Fibroblast of lung (primary cell): Measurements from ENCODE around the gene CD52. TPM values are rescaled to one million over a fixed set of nuclear protein-coding genes. Genes with fewer than 3 reads are reported as not detected.

Source experiments
- DNase-seq, 2 donors: peaks; one replicate each; pipeline versions ENCODE4 v3.0.0 to v3.0.0-alpha.2; 2010; ENCODE audit warnings: low read depth in 2 of 2
- H2AFZ ChIP-seq: 2 replicates; pipeline ENCODE4 v1.5.1; 2012; ENCODE audit warnings: low read length, control low read depth, inconsistent platforms
- H3K27ac ChIP-seq: 2 replicates; pipeline ENCODE4 v1.5.1; 2011; ENCODE audit warnings: low read length, control low read depth; ENCODE audit not compliant: insufficient read depth
- H3K27me3 ChIP-seq: 2 replicates; pipeline ENCODE4 v1.5.1; 2011; ENCODE audit warnings: mild to moderate bottlenecking, low read length; ENCODE audit not compliant: control insufficient read depth, insufficient read depth
- H3K36me3 ChIP-seq: 2 replicates; pipeline ENCODE4 v1.5.1; 2011; ENCODE audit warnings: low read length; ENCODE audit not compliant: control insufficient read depth, insufficient read depth
- H3K4me1 ChIP-seq: 2 replicates; pipeline ENCODE4 v1.5.1; 2011; ENCODE audit warnings: low read length; ENCODE audit not compliant: control insufficient read depth, insufficient read depth; ENCODE audit errors: extremely low read depth
- H3K4me2 ChIP-seq: 2 replicates; pipeline ENCODE4 v1.5.1; 2011; ENCODE audit warnings: low read length, control low read depth; ENCODE audit not compliant: insufficient read depth; ENCODE audit errors: extremely low read depth
- H3K4me3 ChIP-seq, 4 experiments: fragments of 200-600 bp in 1 of 4; sonication (generic) in 1 of 4; replicated peaks in 1 of 4; 2 replicates each; pipeline ENCODE4 v1.5.1; 2011 to 2016; ENCODE audit warnings: low read length in 4 of 4, low read depth in 3 of 4, mild to moderate bottlenecking in 3 of 4, control low read depth in 2 of 4, inconsistent platforms in 1 of 4, mixed read lengths in 1 of 4; ENCODE audit not compliant: insufficient read depth in 1 of 4; ENCODE audit errors: control extremely low read depth in 1 of 4
- H3K79me2 ChIP-seq: 2 replicates; pipeline ENCODE4 v1.5.1; 2012; ENCODE audit warnings: mild to moderate bottlenecking, low read length, inconsistent platforms; ENCODE audit not compliant: control insufficient read depth, insufficient read depth
- H3K9ac ChIP-seq: 2 replicates; pipeline ENCODE4 v1.5.1; 2011; ENCODE audit warnings: mild to moderate bottlenecking, low read length, control low read depth; ENCODE audit not compliant: insufficient read depth
- H3K9me3 ChIP-seq: 2 replicates; pipeline ENCODE4 v1.5.1; 2012; ENCODE audit warnings: low read depth, low read length; ENCODE audit not compliant: control insufficient read depth, insufficient read depth
- H4K20me1 ChIP-seq: 2 replicates; pipeline ENCODE4 v1.5.1; 2011; ENCODE audit warnings: low read length; ENCODE audit not compliant: control insufficient read depth, insufficient read depth; ENCODE audit errors: extremely low read depth
- EZH2 ChIP-seq: IDR thresholded peaks from 2 replicates; pipeline ENCODE4 v1.5.1; 2012; ENCODE audit warnings: low read length, control low read depth, mild to moderate bottlenecking; ENCODE audit errors: missing control alignments
- polyA plus RNA-seq, 2 donors: library from polyadenylated mRNA; depleted of rRNA in 1 of 2; stranded (reverse) in 1 of 2; unstranded in 1 of 2; fragments of >200 nt; gene quantifications; 2 replicates each; pipeline ENCODE4 v1.2.1, GENCODE V29; 2011 to 2012; ENCODE audit warnings: missing spikeins in 1 of 2
- total RNA-seq: library from RNA; depleted of rRNA; stranded (reverse); fragments of >200 nt; gene quantifications from 2 replicates; pipeline ENCODE4 v1.2.1, GENCODE V29; 2014
- TF ChIP-seq, protein P1 (sequence below), 2 donors: IDR thresholded peaks in 1 of 2; conservative IDR thresholded peaks in 1 of 2; 1 replicate in 1 of 2; 2 replicates in 1 of 2; pipeline ENCODE4 v1.5.1; 2011 to 2012; ENCODE audit warnings: low read length in 2 of 2, control low read depth in 1 of 2, inconsistent platforms in 1 of 2, low read depth in 1 of 2, mild to moderate bottlenecking in 1 of 2

Gene CD52
- total and polyA plus RNA-seq, 2 donors (not counting 1 experiment from before 2014, with no cell fraction given) = 0.31 TPM; not detected in 1

DNA sequence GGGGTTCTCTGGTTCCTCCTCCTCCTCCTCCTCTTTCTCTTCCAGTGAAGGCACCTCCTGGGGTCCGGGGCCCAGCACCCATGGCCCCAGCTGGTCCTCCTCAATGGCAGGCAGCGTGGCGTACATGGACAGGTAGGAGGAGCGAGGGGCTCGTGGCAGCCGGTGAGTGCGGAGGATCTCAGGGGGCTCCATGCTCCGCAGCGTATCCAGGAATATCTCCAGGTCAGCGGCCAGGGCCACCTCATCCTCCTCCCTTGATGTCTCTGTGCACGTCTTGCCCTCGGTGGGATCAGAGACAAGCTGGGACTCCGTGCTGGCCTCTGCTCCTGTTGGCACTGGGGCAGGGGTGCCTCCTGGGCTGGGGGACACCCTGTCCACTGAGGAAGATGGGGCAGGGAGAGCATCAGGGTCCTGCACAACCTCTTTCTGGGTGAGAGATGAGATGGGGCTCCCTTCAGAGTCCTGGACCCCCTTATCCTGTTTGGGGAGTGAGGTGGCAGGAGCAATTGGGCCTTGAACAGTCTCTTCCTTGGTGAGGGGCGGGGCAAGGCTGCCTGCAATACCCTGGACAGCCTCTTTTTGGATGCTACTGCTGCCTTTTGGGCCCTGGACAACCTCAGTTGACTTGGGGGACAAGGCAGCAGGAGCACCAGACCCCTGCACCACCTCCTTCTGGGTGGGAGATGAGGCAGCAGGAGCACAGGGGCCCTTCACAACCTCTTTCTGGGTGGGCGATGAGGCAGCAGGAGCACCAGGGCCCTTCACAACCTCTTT, 26.6 kb downstream of the CD52 start:
- H3K9me3 ChIP-seq = no peaks in the 10 kb centered on the region
- no peaks in the 10 kb centered on the region for H3K4me1 ChIP-seq
- no peaks in the 10 kb centered on the region for H4K20me1 ChIP-seq
- no peak overlapping the region for H3K4me2 ChIP-seq
- no peak overlapping the region for H3K4me3 ChIP-seq
- H3K9ac ChIP-seq = no peak overlapping the region
- no peak for DNase-seq
- no peaks in the 10 kb centered on the region for H3K36me3 ChIP-seq
- H2AFZ ChIP-seq = no peak overlapping the region
- H3K79me2 ChIP-seq = no peaks in the 10 kb centered on the region
- H3K27ac ChIP-seq = no peak overlapping the region
- no peak for TF ChIP-seq EZH2
- TF ChIP-seq, protein P1, sequence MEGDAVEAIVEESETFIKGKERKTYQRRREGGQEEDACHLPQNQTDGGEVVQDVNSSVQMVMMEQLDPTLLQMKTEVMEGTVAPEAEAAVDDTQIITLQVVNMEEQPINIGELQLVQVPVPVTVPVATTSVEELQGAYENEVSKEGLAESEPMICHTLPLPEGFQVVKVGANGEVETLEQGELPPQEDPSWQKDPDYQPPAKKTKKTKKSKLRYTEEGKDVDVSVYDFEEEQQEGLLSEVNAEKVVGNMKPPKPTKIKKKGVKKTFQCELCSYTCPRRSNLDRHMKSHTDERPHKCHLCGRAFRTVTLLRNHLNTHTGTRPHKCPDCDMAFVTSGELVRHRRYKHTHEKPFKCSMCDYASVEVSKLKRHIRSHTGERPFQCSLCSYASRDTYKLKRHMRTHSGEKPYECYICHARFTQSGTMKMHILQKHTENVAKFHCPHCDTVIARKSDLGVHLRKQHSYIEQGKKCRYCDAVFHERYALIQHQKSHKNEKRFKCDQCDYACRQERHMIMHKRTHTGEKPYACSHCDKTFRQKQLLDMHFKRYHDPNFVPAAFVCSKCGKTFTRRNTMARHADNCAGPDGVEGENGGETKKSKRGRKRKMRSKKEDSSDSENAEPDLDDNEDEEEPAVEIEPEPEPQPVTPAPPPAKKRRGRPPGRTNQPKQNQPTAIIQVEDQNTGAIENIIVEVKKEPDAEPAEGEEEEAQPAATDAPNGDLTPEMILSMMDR (conservative IDR thresholded peaks at IDR 0.05 in 1 of 2, IDR thresholded peaks at IDR 0.05 in 1 of 2; ENCODE audit: low read depth in 1 of 2, low read length in 2 of 2) = no peak
- peaks cover 12% of the 10 kb centered on the region for H3K27me3 ChIP-seq

DNA sequence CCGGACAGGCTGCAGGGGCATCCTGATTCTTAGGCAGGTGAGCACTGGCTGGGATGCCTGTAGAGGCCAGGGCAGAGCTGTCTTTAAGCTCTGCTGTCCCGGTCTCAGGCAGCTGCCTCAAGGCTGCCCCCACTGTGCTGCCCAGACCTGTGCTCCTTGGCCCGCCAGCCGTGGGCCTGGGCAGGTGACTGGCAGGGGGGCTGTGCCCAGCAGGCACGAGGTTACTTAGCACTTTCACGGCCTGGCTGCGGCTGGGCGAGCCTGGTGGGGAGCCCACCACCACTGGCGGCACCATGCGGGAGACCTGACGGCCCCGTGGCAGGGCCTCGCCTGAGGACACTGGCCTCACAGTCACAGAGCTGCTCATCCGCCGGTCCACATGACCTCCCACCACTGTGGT, 28.0 kb downstream of the CD52 start:
- DNase-seq = no peak
- Histone ChIP-seq H3K27me3 (peaks cover 6% of the 10 kb centered on the region), H2AFZ (no peak overlapping the region), H3K27ac (no peak overlapping the region), H3K4me1 (no peaks in the 10 kb centered on the region), H3K4me2 (no peak overlapping the region), H3K4me3 (no peak overlapping the region), H3K9me3 (no peaks in the 10 kb centered on the region), H4K20me1 (no peaks in the 10 kb centered on the region), H3K9ac (no peak overlapping the region), H3K36me3 (no peaks in the 10 kb centered on the region), H3K79me2 (no peaks in the 10 kb centered on the region)
- TF ChIP-seq, protein P1 (conservative IDR thresholded peaks at IDR 0.05 in 1 of 2, IDR thresholded peaks at IDR 0.05 in 1 of 2; ENCODE audit: low read depth in 1 of 2, low read length in 2 of 2) = no peak
- no peak for TF ChIP-seq EZH2

DNA sequence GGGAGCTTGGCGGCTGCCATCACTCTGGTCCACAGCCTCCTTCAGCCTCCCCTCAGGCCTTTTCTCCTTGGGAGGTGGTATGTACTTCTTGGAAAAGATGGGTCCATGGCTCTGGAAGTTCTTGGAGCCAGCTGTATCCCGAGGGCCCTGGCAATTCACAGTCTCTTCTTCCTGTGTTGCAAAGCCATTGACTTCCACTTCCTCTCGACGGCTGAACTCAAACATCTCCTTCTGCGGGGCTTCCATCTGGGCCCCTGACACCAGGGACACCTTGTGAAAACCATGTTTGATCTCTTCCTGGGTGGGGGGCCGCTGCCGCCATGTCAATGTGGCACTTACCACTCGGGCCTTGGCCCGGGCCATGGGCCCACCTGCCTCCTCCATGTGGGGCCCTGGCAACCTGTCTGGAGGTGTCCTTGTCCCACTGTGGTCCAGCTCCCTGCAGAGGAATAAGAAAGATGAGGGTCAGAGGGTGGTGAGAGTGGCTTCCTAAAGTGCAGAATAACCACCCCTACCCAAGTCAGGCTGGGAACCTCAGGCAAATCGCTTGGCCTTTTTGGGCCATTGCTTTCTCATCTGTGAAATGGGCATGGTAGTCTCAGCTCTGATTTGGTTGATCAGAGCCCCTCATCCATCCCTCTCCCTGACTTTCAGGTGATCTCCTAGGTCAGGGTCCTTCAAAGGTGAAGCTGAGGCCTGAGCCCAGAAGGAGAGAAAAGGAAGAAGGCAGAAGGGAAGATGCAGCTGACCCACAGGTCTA, 28.7 kb downstream of the CD52 start:
- Histone ChIP-seq H3K27me3 (peaks cover 6% of the 10 kb centered on the region), H3K36me3 (no peaks in the 10 kb centered on the region), H3K4me3 (no peak overlapping the region), H3K9ac (no peak overlapping the region), H3K4me2 (no peak overlapping the region), H3K9me3 (no peaks in the 10 kb centered on the region), H3K27ac (no peak overlapping the region), H3K4me1 (no peaks in the 10 kb centered on the region), H3K79me2 (no peaks in the 10 kb centered on the region), H4K20me1 (no peaks in the 10 kb centered on the region), H2AFZ (no peak overlapping the region)
- no peak for TF ChIP-seq EZH2
- TF ChIP-seq, protein P1 (conservative IDR thresholded peaks at IDR 0.05 in 1 of 2, IDR thresholded peaks at IDR 0.05 in 1 of 2; ENCODE audit: low read depth in 1 of 2, low read length in 2 of 2) = no peak
- no peak for DNase-seq
